Right lung (tissue), 5 donors: ENCODE data around the gene UBL4A. TPM values are rescaled to one million over a fixed set of nuclear protein-coding genes. Genes with fewer than 3 reads are reported as not detected.
A peak's percentile ranks its signal among the peaks of the same experiment; 100 is the strongest.
"Not testable (repeated sequence)": the region's sequence is repeated elsewhere in the genome, so short reads cannot be mapped to it uniquely, and the experiment has no call there.

Experiments
- DNase-seq, 2 donors: peaks; one replicate each; pipeline ENCODE4 v3.0.0-alpha.2; 2013
- polyA plus RNA-seq, 5 donors: library from polyadenylated mRNA; unstranded; fragments of 120-200 nt; gene quantifications; one replicate each; pipeline versions ENCODE4 v1.2.1 to v1.2.3, GENCODE V29; 2013; ENCODE audit warnings: inconsistent platforms in 1 of 5, low replicate concordance in 1 of 5; ENCODE audit not compliant: insufficient read length in 5 of 5, insufficient read depth in 1 of 5

UBL4A gene
- polyA plus RNA-seq, 5 donors: 22.6 to 38.0 (median 28.8) TPM

GRCh38 chrX:154512879-154513553 is 26.6 kb upstream of the UBL4A start:
- no peak for DNase-seq

- DNase-seq: no peak
Measured at GRCh38 chrX:154511761-154512160, 25.3 kb upstream of the UBL4A start.

GRCh38 chrX:154509455-154509854 is 23.0 kb upstream of the UBL4A start:
- no peak for DNase-seq

DNA sequence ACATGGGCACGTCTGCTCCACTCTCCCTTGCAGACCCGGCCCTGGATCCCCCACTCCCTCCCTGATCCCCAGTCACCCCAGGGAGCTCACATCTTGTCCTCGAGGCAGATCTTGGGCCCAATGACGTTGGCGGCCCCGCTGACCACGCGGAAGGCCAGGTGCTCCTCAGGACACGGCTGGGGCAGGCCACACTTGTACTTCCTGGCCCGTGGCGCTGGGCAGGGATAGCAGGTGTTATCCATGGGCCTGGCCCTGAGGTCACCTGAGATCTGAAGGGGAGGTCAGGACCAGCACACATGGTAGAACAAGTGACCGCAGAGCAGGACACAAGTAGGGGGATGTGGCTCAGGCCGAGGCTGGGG is 21.9 kb upstream of the UBL4A start:
- DNase-seq: no peak

- DNase-seq: no peak
Measured at GRCh38 chrX:154507673-154508383, 21.4 kb upstream of the UBL4A start.

GRCh38 chrX:154506483-154507332 is 20.3 kb upstream of the UBL4A start:
- DNase-seq: no peak

DNA sequence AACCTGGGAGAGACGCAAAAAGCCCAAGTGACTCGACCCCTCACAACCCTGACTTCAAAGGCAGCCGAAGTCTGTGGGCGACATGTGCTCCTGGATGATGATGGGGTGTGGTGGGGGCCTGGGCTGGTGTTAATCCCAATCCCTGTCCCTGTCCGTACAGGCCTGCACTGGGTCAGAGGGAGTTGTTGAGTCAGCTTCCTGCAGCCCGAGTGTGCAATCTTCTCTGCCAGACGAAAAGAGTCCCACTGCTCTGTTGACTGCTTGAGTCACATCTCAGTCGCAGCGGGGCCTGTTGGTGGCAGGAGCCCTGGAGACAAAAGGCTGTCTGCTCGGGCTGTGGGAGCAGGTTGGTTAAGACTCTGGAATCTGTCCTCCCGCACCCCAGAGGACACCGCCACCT is 19.3 kb upstream of the UBL4A start:
- no peak for DNase-seq

GRCh38 chrX:154502989-154503388 is 16.6 kb upstream of the UBL4A start:
- no peak for DNase-seq

- no peak for DNase-seq
Measured at GRCh38 chrX:154502098-154502497, 15.7 kb upstream of the UBL4A start.

GRCh38 chrX:154501423-154501822 is 15.0 kb upstream of the UBL4A start:
- DNase-seq: not testable (repeated sequence)

GRCh38 chrX:154496591-154497137 is 10.2 kb upstream of the UBL4A start:
- DNase-seq: not testable (repeated sequence)

DNA sequence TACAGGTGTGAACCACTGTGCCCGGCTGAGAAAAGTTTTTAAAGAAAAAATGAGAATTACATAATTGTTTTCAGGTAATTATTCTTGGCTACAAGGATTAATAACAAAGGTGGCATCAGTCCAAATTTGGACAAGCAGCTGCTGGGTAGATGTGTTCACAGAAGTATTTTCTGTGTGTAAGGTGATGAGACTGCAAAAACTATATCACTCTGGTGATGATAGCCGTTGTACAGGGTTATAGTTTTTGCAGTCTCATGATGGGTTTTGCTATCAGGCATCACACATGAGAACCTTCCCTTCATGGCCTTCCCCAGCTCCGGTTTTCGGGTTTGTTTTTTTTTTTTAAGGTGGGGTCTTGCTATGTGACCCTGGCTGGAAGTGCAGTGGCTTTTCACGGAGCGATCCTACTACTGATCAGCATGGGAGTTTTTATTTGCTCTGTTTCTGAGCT is 9.1 kb upstream of the UBL4A start:
- no peak for DNase-seq

DNA sequence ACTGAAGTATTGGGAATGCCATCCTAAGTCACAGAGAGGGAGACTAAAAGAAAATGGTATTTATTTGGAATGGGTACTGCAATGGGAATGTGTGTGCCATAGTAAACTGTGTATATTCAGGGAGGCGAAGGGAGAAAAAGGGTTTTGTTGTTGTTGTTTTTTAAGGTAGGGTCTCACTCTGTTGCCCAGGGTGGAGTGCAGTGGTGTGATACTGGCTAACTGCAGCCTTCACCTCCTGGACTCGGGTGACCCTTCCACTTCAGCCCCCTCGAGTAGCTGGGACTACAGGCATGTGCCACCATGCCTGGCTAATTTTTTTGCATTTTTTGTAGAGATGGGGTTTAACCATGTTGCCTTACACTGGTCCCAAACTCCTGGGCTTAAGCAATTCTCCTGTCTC is 8.3 kb upstream of the UBL4A start:
- DNase-seq: no peak

- DNase-seq: peak; percentile 93
Measured at GRCh38 chrX:154490414-154491083, 4.1 kb upstream of the UBL4A start, which contains the start of gene SLC10A3. TSS of gene SLC10A3 (minus strand) at chrX:154490629. CDS start at chrX:154488940, 1,689 bp downstream.

DNA sequence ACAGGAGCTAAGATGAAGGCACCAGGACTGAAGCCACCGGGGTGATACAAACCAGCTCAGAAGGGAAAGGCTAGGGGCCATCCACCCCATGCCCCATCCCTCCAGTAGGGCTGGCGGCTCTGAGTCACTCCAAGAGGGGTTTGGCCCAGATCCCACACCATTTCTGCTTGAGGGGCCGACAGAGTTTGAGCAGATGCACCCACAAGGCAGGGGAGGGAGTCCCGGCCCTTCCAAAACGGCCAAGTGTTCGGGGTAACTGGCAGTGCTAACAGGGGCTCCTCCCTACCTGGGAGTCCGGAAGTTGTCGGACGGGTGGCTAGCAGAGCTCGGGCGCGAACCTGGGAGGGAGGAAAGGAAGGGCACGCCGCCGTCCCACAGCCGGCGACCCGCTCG is 3.6 kb upstream of the UBL4A start:
- DNase-seq: no peak

- DNase-seq: no peak
Measured at GRCh38 chrX:154489182-154489581, 2.8 kb upstream of the UBL4A start.

DNA sequence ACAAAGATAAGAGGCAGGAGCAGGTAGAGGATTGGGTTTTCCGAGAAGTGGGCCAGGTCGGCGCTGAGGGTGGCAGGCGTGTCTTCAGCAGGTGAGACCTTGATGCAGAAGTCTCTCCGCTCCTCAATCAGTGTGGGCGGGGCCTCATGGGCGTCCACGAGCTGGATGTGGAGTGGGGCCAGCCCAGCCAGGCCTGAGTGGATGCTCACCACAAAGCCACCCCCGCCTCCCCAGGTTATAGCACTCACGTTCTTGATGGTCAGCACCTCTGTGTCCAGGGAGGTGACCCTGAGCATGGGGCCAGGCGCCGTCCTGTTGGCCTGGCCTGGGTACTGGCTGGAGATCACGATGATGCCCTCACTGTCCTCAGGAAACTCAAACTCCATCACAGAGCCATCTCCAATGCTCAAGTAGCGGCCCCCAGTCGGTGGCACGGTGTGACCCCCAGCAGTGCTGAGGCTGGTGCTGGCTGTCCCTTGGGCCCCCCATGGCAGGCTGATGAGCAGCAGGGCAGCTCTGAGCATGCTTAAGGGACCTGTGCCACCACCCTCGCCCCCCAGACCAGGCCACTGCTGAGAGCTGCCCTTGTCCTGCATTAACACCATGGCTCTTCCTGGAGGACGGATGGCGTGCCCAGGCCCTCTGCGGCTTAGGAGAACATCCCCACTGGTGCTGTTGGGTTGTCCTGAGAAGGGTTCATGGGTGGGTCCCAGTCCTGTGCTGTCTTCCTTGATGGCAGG is 2.1 kb upstream of the UBL4A start:
- DNase-seq: no peak

DNA sequence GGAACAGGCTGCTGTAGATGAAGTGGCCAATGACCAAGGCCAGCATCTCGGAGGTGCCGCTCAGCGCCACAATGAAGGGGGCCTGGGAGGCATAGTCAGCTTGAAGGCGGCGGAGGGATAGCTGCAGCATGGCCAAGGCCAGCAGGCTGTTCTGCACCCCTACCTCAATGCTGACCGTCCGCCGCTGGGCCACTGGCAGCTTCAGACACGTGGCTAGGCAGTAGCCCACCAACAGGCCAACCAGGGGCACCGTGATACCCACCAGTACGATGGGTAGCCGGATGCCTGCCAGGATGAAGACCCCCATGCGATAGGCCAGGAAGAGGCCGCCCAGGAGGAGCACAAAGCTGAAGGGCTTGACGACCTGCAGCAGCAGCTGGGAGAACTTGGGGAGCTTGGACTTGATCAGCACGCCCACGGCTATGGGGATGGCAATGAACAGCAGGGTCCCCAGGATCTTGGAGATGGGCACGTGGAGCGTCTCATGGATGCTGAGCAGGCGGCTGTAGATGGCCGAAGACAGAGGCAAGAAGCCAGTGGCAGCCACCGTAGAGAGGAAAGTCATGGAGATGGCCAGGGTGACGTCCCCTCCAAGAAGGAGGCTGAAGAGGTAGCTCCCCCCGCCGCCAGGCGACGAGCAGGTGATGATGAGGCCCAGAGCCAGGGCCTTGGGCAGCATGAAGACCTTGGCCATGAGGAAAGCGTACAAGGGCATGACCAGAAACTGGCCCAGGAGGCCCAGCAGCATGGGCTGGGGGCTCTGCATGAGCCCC is 1.3 kb upstream of the UBL4A start:
- no peak for DNase-seq

DNA sequence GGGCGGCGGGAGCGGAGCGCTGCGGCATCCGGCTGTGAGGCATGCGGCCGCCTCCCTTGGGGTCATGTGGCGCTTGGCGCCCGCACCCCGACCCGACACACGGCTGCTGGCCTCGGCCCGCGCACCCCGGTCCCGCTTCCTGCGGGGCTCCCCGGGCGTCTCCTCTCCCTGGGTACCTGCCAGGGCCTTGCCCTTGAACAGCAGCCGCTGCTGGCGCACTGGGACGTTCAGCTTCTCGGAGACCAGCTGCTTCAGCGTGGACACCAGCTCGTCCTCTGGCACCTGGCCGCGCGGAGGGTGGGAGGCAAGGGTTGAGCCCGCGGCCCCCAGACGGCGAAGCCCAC is 391 bp downstream of the UBL4A start:
- no peak for DNase-seq
